Muscle layer of colon (tissue), 2 donors: ENCODE measurements around the gene GAS2.

ENCODE experiments used
- H3K27ac ChIP-seq: one replicate; pipeline ENCODE4 v1.7.0; 2013; ENCODE audit warnings: low read depth, mild to moderate bottlenecking, low read length, moderate library complexity
- H3K27me3 ChIP-seq, 2 donors: one replicate each; pipeline ENCODE4 v1.7.0; 2013; ENCODE audit warnings: low read length in 2 of 2, mild to moderate bottlenecking in 2 of 2; ENCODE audit not compliant: insufficient read depth in 2 of 2, control insufficient read depth in 1 of 2
- H3K36me3 ChIP-seq: one replicate; pipeline ENCODE4 v1.7.0; 2013; ENCODE audit warnings: mild to moderate bottlenecking, low read length; ENCODE audit not compliant: insufficient read depth
- H3K4me1 ChIP-seq: one replicate; pipeline ENCODE4 v1.7.0; 2013; ENCODE audit warnings: mild to moderate bottlenecking, low read length; ENCODE audit not compliant: insufficient read depth
- H3K4me3 ChIP-seq, 2 donors: one replicate each; pipeline ENCODE4 v1.7.0; 2013; ENCODE audit warnings: low read length in 2 of 2, low read depth in 1 of 2, mild to moderate bottlenecking in 1 of 2, moderate library complexity in 1 of 2
- H3K9ac ChIP-seq: one replicate; pipeline ENCODE4 v1.7.0; 2013; ENCODE audit warnings: low read length
- H3K9me3 ChIP-seq: one replicate; pipeline ENCODE4 v1.7.0; 2013; ENCODE audit warnings: mild to moderate bottlenecking, low read length
- donor health status: abdominal sarcoma.
- donor health status: Adenocarcinoma of cecum.

The GAS2 gene

GRCh38 chr11:22775248-22775647 lies 108.8 kb downstream of the GAS2 start:
- Histone ChIP-seq H3K4me1 (no peaks in the 10 kb centered on the region), H3K9ac (no peak overlapping the region), H3K36me3 (no peaks in the 10 kb centered on the region), H3K27ac (no peak overlapping the region), H3K9me3 (no peaks in the 10 kb centered on the region), H3K27me3 (no peaks in the 10 kb centered on the region), H3K4me3 (no peak overlapping the region)

- no peaks in the 10 kb centered on the region for H3K27me3 ChIP-seq
- no peak overlapping the region for H3K9ac ChIP-seq
- no peaks in the 10 kb centered on the region for H3K36me3 ChIP-seq
- H3K9me3 ChIP-seq = no peaks in the 10 kb centered on the region
- H3K4me1 ChIP-seq = no peaks in the 10 kb centered on the region
- no peak overlapping the region for H3K4me3 ChIP-seq
- no peak overlapping the region for H3K27ac ChIP-seq
Measured at GRCh38 chr11:22778642-22779041, 112.2 kb downstream of the GAS2 start.

DNA sequence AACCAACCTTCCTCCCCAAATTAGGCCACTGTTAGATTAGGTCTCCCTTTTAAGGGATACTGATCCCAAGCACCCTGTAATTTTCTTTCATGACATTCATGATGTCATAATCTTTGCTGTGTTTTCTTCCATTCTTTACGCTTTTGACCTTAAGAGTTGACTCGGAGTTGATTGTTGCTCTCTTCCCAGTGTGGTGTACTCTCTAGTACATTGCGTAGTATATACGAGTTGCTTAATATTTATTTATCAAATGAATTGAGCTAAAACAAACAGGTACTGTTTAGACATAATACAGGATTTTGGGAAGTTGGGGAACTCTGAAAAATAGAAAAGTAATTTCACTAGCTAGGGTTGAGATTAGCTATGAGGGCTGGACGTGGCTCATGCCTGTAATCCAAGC lies 113.4 kb downstream of the GAS2 start:
- H3K36me3 ChIP-seq = no peaks in the 10 kb centered on the region
- H3K4me3 ChIP-seq = no peak overlapping the region
- no peaks in the 10 kb centered on the region for H3K4me1 ChIP-seq
- no peak overlapping the region for H3K9ac ChIP-seq
- H3K27me3 ChIP-seq = no peaks in the 10 kb centered on the region
- no peaks in the 10 kb centered on the region for H3K9me3 ChIP-seq
- H3K27ac ChIP-seq = no peak overlapping the region

DNA sequence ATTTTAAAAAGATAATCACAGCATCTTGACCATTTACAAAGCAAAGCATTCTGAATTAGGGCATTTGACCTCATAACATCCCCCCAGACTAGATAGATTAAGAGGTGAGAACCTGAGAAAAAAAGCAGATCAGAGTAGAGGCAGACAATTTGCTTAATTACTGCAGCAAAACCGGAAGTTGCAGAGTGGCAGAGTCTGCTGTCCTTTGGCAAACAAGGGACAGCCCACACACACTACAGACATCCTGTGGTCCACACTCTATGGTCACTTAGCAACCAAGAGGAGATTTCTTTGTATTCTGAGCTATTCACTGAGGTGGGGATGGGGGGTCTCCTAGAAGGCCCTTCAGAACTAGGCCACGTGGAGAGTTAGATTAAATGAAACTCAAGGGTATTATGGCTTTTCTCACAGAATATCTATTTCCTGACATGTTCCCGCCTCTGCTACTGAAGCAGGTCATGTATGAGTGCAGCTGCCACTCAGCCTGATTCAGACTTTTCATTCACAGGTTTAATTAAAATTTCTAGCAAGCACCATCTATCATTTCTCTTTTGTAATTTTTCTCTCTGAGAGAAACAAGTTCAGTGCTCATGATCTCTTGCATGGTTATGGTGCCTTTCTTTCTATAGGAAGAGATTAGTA lies 114.7 kb downstream of the GAS2 start:
- Histone ChIP-seq H3K36me3 (no peaks in the 10 kb centered on the region), H3K9me3 (no peaks in the 10 kb centered on the region), H3K9ac (no peak overlapping the region), H3K4me3 (no peak overlapping the region), H3K27me3 (no peaks in the 10 kb centered on the region), H3K4me1 (no peaks in the 10 kb centered on the region), H3K27ac (no peak overlapping the region)

DNA sequence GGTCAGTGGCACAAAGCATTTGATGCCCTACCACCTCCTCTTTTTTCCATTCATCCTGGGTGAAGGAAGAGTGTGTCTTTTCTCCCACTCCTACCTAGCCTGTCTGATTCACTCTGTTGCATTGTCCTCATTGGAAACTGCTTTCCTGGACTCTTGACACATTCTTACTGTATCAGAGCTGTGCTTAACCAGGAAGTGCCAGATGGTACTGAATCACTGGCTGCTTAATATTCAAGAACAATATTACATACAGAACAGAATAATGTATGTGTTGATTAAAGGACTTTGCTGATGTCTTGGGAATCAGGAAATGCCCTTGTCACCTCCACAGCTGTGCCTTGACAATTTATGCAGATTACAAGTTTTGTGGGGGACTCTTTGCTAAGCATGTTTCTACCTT lies 118.8 kb downstream of the GAS2 start:
- Histone ChIP-seq H3K4me1 (no peaks in the 10 kb centered on the region), H3K27me3 (no peaks in the 10 kb centered on the region), H3K27ac (no peak overlapping the region), H3K36me3 (no peaks in the 10 kb centered on the region), H3K4me3 (no peak overlapping the region), H3K9ac (no peak overlapping the region), H3K9me3 (no peaks in the 10 kb centered on the region)

DNA sequence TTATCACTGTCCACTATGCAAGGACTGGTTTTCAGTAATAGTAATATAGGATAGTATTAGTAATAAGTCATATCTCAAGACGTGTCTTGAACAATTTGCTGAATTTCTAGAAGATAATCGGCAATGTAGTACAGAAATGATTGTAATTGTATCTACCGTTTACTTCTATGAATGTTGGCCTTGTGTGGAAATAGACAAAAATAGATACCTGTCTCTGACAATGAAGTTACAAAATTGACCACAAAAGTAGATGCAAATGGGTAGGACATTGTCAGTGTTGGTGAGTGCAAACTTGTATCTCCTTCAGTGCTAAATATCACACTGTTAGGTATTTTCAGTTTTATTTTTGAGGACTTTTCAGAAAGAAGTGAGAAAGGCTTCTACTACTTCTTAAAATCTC lies 120.1 kb downstream of the GAS2 start:
- no peaks in the 10 kb centered on the region for H3K36me3 ChIP-seq
- no peaks in the 10 kb centered on the region for H3K4me1 ChIP-seq
- no peak overlapping the region for H3K27ac ChIP-seq
- H3K27me3 ChIP-seq = no peaks in the 10 kb centered on the region
- no peak overlapping the region for H3K4me3 ChIP-seq
- no peaks in the 10 kb centered on the region for H3K9me3 ChIP-seq
- no peak overlapping the region for H3K9ac ChIP-seq

- Histone ChIP-seq H3K9ac (no peak overlapping the region), H3K4me1 (no peaks in the 10 kb centered on the region), H3K27ac (no peak overlapping the region), H3K27me3 (no peaks in the 10 kb centered on the region), H3K36me3 (no peaks in the 10 kb centered on the region), H3K4me3 (no peak overlapping the region), H3K9me3 (no peaks in the 10 kb centered on the region)
Measured at GRCh38 chr11:22787055-22787454, 120.6 kb downstream of the GAS2 start.

GRCh38 chr11:22787551-22788162 lies 121.2 kb downstream of the GAS2 start:
- Histone ChIP-seq H3K36me3 (no peaks in the 10 kb centered on the region), H3K4me1 (no peaks in the 10 kb centered on the region), H3K9ac (no peak overlapping the region), H3K9me3 (no peaks in the 10 kb centered on the region), H3K4me3 (no peak overlapping the region), H3K27ac (no peak overlapping the region), H3K27me3 (no peaks in the 10 kb centered on the region)

DNA sequence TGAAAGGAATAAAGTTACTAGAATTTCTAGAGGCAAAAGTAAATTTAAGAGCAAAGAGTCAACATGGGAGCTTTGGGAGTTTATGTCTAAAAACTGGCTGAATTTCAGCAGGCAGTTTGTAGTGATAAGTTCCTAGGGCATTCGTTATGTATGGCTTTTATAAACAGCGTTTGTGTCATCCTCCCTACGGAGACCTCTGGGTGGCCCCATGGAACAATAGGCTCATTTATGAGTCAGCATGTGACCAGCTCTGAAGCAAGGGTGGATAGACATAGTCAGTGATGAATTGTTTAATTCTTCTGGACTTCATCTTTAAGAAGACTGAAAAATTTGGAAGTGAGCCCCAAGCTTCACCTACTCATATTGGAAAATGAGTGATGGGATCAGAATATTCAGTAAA lies 126.1 kb downstream of the GAS2 start:
- H3K4me1 ChIP-seq = no peaks in the 10 kb centered on the region
- H3K4me3 ChIP-seq = no peak overlapping the region
- H3K9me3 ChIP-seq = no peaks in the 10 kb centered on the region
- no peak overlapping the region for H3K27ac ChIP-seq
- no peaks in the 10 kb centered on the region for H3K27me3 ChIP-seq
- no peak overlapping the region for H3K9ac ChIP-seq
- no peaks in the 10 kb centered on the region for H3K36me3 ChIP-seq

DNA sequence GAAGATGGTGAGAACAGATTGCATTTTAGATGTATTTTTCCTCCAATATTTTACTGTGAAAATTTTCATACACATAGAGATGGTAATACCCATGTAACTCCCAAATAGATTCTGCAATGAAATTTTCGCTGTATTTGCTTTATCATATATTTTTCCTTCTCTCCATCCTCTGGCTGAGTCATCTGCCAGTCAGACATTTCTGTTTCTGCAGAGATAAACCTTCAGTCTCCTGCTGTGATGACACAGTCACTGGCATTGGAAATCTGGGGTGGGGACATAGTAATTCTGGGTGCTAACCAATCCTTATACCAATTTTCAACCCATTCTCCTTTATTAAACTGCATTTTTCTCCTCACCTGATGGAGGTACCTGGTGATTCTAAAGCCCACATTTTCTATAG lies 129.5 kb downstream of the GAS2 start:
- H3K4me1 ChIP-seq = no peaks in the 10 kb centered on the region
- H3K36me3 ChIP-seq = no peaks in the 10 kb centered on the region
- H3K27me3 ChIP-seq = no peaks in the 10 kb centered on the region
- no peak overlapping the region for H3K27ac ChIP-seq
- H3K9me3 ChIP-seq = no peaks in the 10 kb centered on the region
- H3K4me3 ChIP-seq = no peak overlapping the region
- H3K9ac ChIP-seq = no peak overlapping the region

DNA sequence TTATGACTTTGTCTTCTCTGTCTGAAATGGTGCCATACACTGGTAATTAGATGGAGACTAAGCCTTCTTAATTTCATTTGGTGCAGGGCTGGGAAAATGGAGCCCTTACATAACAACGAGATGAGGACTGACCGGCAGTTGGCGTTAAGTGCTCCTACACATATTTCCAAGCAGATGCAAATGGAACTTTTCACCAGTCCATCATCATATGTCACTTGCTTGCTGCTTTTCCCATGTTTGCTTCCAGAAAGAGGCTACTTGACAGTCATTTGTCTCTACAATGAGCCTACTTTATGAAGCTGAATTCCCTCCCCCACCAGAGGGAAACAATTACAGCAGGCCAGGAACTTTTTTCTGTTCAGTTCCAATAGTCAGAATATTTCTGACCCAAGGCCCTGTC lies 130.6 kb downstream of the GAS2 start:
- no peaks in the 10 kb centered on the region for H3K4me1 ChIP-seq
- H3K9ac ChIP-seq = no peak overlapping the region
- H3K27ac ChIP-seq = no peak overlapping the region

GRCh38 chr11:22798901-22799300 lies 132.5 kb downstream of the GAS2 start:
- Histone ChIP-seq H3K36me3 (no peaks in the 10 kb centered on the region), H3K27ac (no peak overlapping the region), H3K9me3 (no peaks in the 10 kb centered on the region), H3K4me1 (no peaks in the 10 kb centered on the region), H3K27me3 (no peaks in the 10 kb centered on the region), H3K9ac (no peak overlapping the region), H3K4me3 (no peak overlapping the region)

More for the DNA sequence above, 130.6 kb downstream of the GAS2 start:
- Histone ChIP-seq H3K4me3 (no peak overlapping the region), H3K36me3 (no peaks in the 10 kb centered on the region), H3K27me3 (no peaks in the 10 kb centered on the region), H3K9me3 (no peaks in the 10 kb centered on the region)
